ENCODE measurements around the gene NFATC1.

Gene NFATC1

GRCh38 chr18:79489051-79489898 is 93.5 kb downstream of the NFATC1 start:
- no peak for ATAC-seq
- TF ChIP-seq TSHZ2 (CRISPR knock-in tag; IDR thresholded peaks at IDR 0.05) (no peak), OSR1 (CRISPR knock-in tag; IDR thresholded peaks at IDR 0.05) (no peak), ZNF565 (CRISPR knock-in tag; conservative IDR thresholded peaks at IDR 0.05; ENCODE audit: low read depth) (no peak), ZFP3 (CRISPR knock-in tag; IDR thresholded peaks at IDR 0.05) (no peak)

GRCh38 chr18:79489899-79490625 is 94.3 kb downstream of the NFATC1 start:
- TF ChIP-seq TSHZ2 (CRISPR knock-in tag; IDR thresholded peaks at IDR 0.05) (no peak), ZNF70 (CRISPR knock-in tag; IDR thresholded peaks at IDR 0.05) (no peak), ARNTL (CRISPR knock-in tag; IDR thresholded peaks at IDR 0.05; ENCODE audit: borderline replicate concordance, low read depth) (no peak), ZFP30 (CRISPR knock-in tag; IDR thresholded peaks at IDR 0.05) (no peak), SNAI2 (CRISPR knock-in tag; IDR thresholded peaks at IDR 0.05) (no peak), OSR1 (CRISPR knock-in tag; IDR thresholded peaks at IDR 0.05) (no peak)
- ATAC-seq, result no peak

- no peak for ATAC-seq
Measured at GRCh38 chr18:79490626-79491041, 94.9 kb downstream of the NFATC1 start.

More at GRCh38 chr18:79490626-79491041, 94.9 kb downstream of the NFATC1 start:
- TF ChIP-seq ISL1 (CRISPR knock-in tag; IDR thresholded peaks at IDR 0.05) (no peak), CREB5 (CRISPR knock-in tag; IDR thresholded peaks at IDR 0.05; ENCODE audit: low read depth) (no peak), OSR1 (CRISPR knock-in tag; IDR thresholded peaks at IDR 0.05) (no peak), RARB (CRISPR knock-in tag; IDR thresholded peaks at IDR 0.05) (no peak), GLIS3 (CRISPR knock-in tag; IDR thresholded peaks at IDR 0.05) (no peak), POU6F1 (CRISPR knock-in tag; IDR thresholded peaks at IDR 0.05; ENCODE audit: borderline replicate concordance, low read depth) (no peak), PPARA (CRISPR knock-in tag; IDR thresholded peaks at IDR 0.05; ENCODE audit: borderline replicate concordance) (no peak), ARNTL (CRISPR knock-in tag; IDR thresholded peaks at IDR 0.05; ENCODE audit: borderline replicate concordance, low read depth) (no peak), ZNF565 (CRISPR knock-in tag; conservative IDR thresholded peaks at IDR 0.05; ENCODE audit: low read depth) (no peak), PATZ1 (CRISPR knock-in tag; IDR thresholded peaks at IDR 0.05; ENCODE audit: borderline replicate concordance) (no peak)
